PC-9 (cell line): Measurements from ENCODE around the gene TMTC2.

Experiments used
- EZH2 ChIP-seq: fragments of 200-600 bp; sonication (generic); IDR thresholded peaks from 2 replicates; pipeline ENCODE4 v1.8.0; 2017; ENCODE audit warnings: antibody characterized with exemption, low read depth
- TF ChIP-seq, protein P1 (sequence below): fragments of 200-600 bp; sonication (generic); conservative IDR thresholded peaks from 2 replicates; pipeline ENCODE4 v1.6.1; 2017; ENCODE audit warnings: mixed run types, antibody characterized with exemption, mild to moderate bottlenecking, moderate library complexity

GRCh38 chr12:82659343-82660207 lies 27.1 kb upstream of the TMTC2 start:
- TF ChIP-seq, protein P1, sequence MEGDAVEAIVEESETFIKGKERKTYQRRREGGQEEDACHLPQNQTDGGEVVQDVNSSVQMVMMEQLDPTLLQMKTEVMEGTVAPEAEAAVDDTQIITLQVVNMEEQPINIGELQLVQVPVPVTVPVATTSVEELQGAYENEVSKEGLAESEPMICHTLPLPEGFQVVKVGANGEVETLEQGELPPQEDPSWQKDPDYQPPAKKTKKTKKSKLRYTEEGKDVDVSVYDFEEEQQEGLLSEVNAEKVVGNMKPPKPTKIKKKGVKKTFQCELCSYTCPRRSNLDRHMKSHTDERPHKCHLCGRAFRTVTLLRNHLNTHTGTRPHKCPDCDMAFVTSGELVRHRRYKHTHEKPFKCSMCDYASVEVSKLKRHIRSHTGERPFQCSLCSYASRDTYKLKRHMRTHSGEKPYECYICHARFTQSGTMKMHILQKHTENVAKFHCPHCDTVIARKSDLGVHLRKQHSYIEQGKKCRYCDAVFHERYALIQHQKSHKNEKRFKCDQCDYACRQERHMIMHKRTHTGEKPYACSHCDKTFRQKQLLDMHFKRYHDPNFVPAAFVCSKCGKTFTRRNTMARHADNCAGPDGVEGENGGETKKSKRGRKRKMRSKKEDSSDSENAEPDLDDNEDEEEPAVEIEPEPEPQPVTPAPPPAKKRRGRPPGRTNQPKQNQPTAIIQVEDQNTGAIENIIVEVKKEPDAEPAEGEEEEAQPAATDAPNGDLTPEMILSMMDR: no peak
- TF ChIP-seq EZH2: no peak
